GM12864 (cell line): Measurements from ENCODE around the gene SLCO1C1.
"Not testable (repeated sequence)": the region's sequence is repeated elsewhere in the genome, so short reads cannot be mapped to it uniquely, and the experiment has no call there.

Experiments
- DNase-seq: peaks from one replicate; pipeline ENCODE4 v3.0.0-alpha.2; 2011; ENCODE audit warnings: low read depth
- H3K4me3 ChIP-seq: 2 replicates; pipeline ENCODE4 v1.5.1; 2011; ENCODE audit warnings: mild to moderate bottlenecking, low read depth, low read length, control low read depth
- CTCF ChIP-seq: IDR thresholded peaks from 2 replicates; pipeline ENCODE4 v1.5.1; 2011; ENCODE audit warnings: low read depth, mild to moderate bottlenecking, moderate library complexity, low read length, control low read depth, inconsistent platforms; ENCODE audit errors: missing control alignments

The SLCO1C1 gene

GRCh38 chr12:20731274-20731673 lies 36.1 kb downstream of the SLCO1C1 start:
- no peak for TF ChIP-seq CTCF
- H3K4me3 ChIP-seq, result no peak overlapping the region
- DNase-seq, result no peak

GRCh38 chr12:20740972-20741371 lies 45.8 kb downstream of the SLCO1C1 start:
- DNase-seq, result no peak
- no peak overlapping the region for H3K4me3 ChIP-seq
- no peak for TF ChIP-seq CTCF

GRCh38 chr12:20748198-20748597 lies 53.1 kb downstream of the SLCO1C1 start:
- H3K4me3 ChIP-seq, result no peak overlapping the region
- no peak for DNase-seq
- no peak for TF ChIP-seq CTCF

- no peak for TF ChIP-seq CTCF
- H3K4me3 ChIP-seq, result no peak overlapping the region
- no peak for DNase-seq
Measured at GRCh38 chr12:20751046-20751445, 55.9 kb downstream of the SLCO1C1 start.

GRCh38 chr12:20777420-20777819 lies 82.3 kb downstream of the SLCO1C1 start:
- TF ChIP-seq CTCF, result no peak
- no peak for DNase-seq
- no peak overlapping the region for H3K4me3 ChIP-seq

GRCh38 chr12:20778969-20779368 lies 83.8 kb downstream of the SLCO1C1 start:
- H3K4me3 ChIP-seq, result no peak overlapping the region
- no peak for TF ChIP-seq CTCF
- DNase-seq, result no peak

- not testable (repeated sequence) for H3K4me3 ChIP-seq, DNase-seq
Measured at GRCh38 chr12:20779971-20780370, 84.8 kb downstream of the SLCO1C1 start.

GRCh38 chr12:20783796-20784357 lies 88.7 kb downstream of the SLCO1C1 start:
- not testable (repeated sequence) for H3K4me3 ChIP-seq, DNase-seq
